ENCODE measurements around the gene KLHDC10. TPM values are rescaled to one million over a fixed set of nuclear protein-coding genes. Genes with fewer than 3 reads are reported as not detected.
"Not testable (repeated sequence)": the region's sequence is repeated elsewhere in the genome, so short reads cannot be mapped to it uniquely, and the experiment has no call there.

Gene KLHDC10
- total RNA-seq, 2 donors from 2014 or later = 22.6 to 24.6 TPM

DNA sequence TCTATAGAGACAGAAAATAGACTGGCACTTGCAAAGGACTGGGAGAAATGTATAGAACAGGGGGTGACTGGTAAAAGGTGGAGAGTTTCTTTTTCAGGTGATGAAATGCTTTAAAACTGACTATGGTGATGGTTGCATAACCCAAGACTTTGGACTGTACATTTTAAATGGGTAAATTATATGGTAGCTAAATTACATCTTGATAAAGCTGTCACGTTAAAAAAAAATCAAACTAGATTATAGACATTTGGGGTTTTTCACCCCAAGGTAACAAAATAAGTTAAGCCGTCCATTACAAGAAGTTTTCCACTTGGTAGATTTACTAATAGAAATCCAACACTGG, 110.9 kb downstream of the KLHDC10 start:
- intact Hi-C loops (cut with DNase I) = no loop called here
- DNase-seq (ENCODE audit: low spot score) = no peak

GRCh38 chr7:130182990-130183389, 112.7 kb downstream of the KLHDC10 start:
- intact Hi-C loops (cut with DNase I) = no loop called here
- DNase-seq (ENCODE audit: low spot score) = no peak

- DNase-seq (ENCODE audit: low spot score); intact Hi-C loops (cut with DNase I): not testable (repeated sequence)
Observed at GRCh38 chr7:130184349-130184748, 114.0 kb downstream of the KLHDC10 start.

Other genes with a start within 250 kb of the KLHDC10 start
- gene UBE2H, start 117.6 kb upstream of the KLHDC10 start, total RNA-seq = 100 to 1,000 TPM in 1 of 2 donors, 10 to 100 TPM in 1; 77.0 to 138 TPM
- gene ZC3HC1, start 19.2 kb upstream of the KLHDC10 start, total RNA-seq = 10 to 100 TPM; 11.4 to 13.2 TPM
- 10 to 100 TPM; 12.4 to 12.8 TPM for gene TMEM209, start 134.9 kb downstream of the KLHDC10 start, total RNA-seq
- not detected for gene SSMEM1, start 137.3 kb downstream of the KLHDC10 start, total RNA-seq
- gene CPA2, start 196.3 kb downstream of the KLHDC10 start, total RNA-seq = under 1 TPM in 1 of 2 donors, not detected in 1; 0.67 TPM
- gene CPA4, start 222.6 kb downstream of the KLHDC10 start, total RNA-seq = under 1 TPM; 0.37 to 0.62 TPM

Data from posterior vena cava (tissue), 2 donors.